C4-2B (cell line): ENCODE results near the gene RGS17.
"Not testable (repeated sequence)": the region's sequence is repeated elsewhere in the genome, so short reads cannot be mapped to it uniquely, and the experiment has no call there.

Experiments used
- H3K27ac ChIP-seq: fragments of 450-650 bp; 2 replicates; pipeline ENCODE4 v1.5.1; 2017
- CTCF ChIP-seq: fragments of 450-650 bp; conservative IDR thresholded peaks from 2 replicates; pipeline ENCODE4 v1.5.1; 2017; ENCODE audit warnings: mild to moderate bottlenecking
- ZFX ChIP-seq: fragments of 450-650 bp; IDR thresholded peaks from 2 replicates; pipeline ENCODE4 v1.6.1; 2017

The RGS17 gene

GRCh38 chr6:153140299-153140698 lies 9.2 kb upstream of the RGS17 start:
- H3K27ac ChIP-seq, result no peak overlapping the region
- TF ChIP-seq CTCF, result no peak
- no peak for TF ChIP-seq ZFX

GRCh38 chr6:153138930-153139329 lies 7.8 kb upstream of the RGS17 start:
- TF ChIP-seq CTCF (no peak), ZFX (no peak)
- H3K27ac ChIP-seq, result no peak overlapping the region

GRCh38 chr6:153135681-153136080 lies 4.6 kb upstream of the RGS17 start:
- TF ChIP-seq CTCF, result no peak
- no peak for TF ChIP-seq ZFX
- no peak overlapping the region for H3K27ac ChIP-seq

GRCh38 chr6:153133667-153134066 lies 2.6 kb upstream of the RGS17 start:
- H3K27ac ChIP-seq, result not testable (repeated sequence)

GRCh38 chr6:153130515-153131036 lies 506 bp downstream of the RGS17 start:
- peak overlapping the region; percentile 34; the same call in 1 of the 2 replicates for H3K27ac ChIP-seq
- TF ChIP-seq ZFX (no peak), CTCF (no peak)

- no peak overlapping the region; the same call in 1 of the 2 replicates for H3K27ac ChIP-seq
- TF ChIP-seq CTCF, result no peak
- no peak for TF ChIP-seq ZFX
Measured at GRCh38 chr6:153129873-153130514, 1.1 kb downstream of the RGS17 start.

- TF ChIP-seq ZFX, result no peak
- no peak for TF ChIP-seq CTCF
- no peak overlapping the region for H3K27ac ChIP-seq
Measured at GRCh38 chr6:153126218-153126617, 4.9 kb downstream of the RGS17 start.

- TF ChIP-seq CTCF, result no peak
- TF ChIP-seq ZFX, result no peak
- H3K27ac ChIP-seq, result no peak overlapping the region
Measured at GRCh38 chr6:153125032-153125431, 6.0 kb downstream of the RGS17 start.
